K562 (cell line): ENCODE measurements around the gene RAB31.

ENCODE experiments used
- CHD4 ChIP-seq: fragments of 200-600 bp; sonication (generic); IDR thresholded peaks from 3 replicates; pipeline ENCODE4 v1.6.1; 2012; ENCODE audit warnings: low read depth, mild to moderate bottlenecking, mixed read lengths, low read length, inconsistent platforms; ENCODE audit not compliant: insufficient read depth, insufficient replicate concordance, poor library complexity, severe bottlenecking
- KLF10 ChIP-seq: fragments of 250-450 bp; sonication (Bioruptor Pico); IDR thresholded peaks from 2 replicates; pipeline ENCODE4 v1.6.1; 2021; ENCODE audit warnings: matching md5 sums
- SIN3A ChIP-seq, 2 experiments: fragments of 150-350 bp in 1 of 2; IDR thresholded peaks; 2 replicates each; pipeline ENCODE4 v1.6.1; 2011 to 2016; ENCODE audit warnings: borderline replicate concordance in 2 of 2, low read depth in 2 of 2, low read length in 2 of 2, mild to moderate bottlenecking in 2 of 2, moderate library complexity in 2 of 2; ENCODE audit not compliant: control insufficient read depth in 1 of 2
- ZFP36 ChIP-seq: fragments of 150-350 bp; IDR thresholded peaks from 2 replicates; pipeline ENCODE4 v1.6.1; 2018; ENCODE audit warnings: low read length, low read depth; ENCODE audit not compliant: partially characterized antibody

GRCh38 chr18:9663377-9663776 lies 44.7 kb upstream of the RAB31 start:
- TF ChIP-seq SIN3A (IDR thresholded peaks at IDR 0.05; ENCODE audit: borderline replicate concordance in 2 of 2, control insufficient read depth in 1 of 2, low read depth in 2 of 2, low read length in 2 of 2): no peak
- TF ChIP-seq CHD4: no peak
- TF ChIP-seq KLF10 (CRISPR knock-in tag): no peak
- TF ChIP-seq ZFP36: no peak
